ENCODE data around the gene SLC25A19. TPM values are rescaled to one million over a fixed set of nuclear protein-coding genes. Genes with fewer than 3 reads are reported as not detected.
"Not testable (repeated sequence)": the region's sequence is repeated elsewhere in the genome, so short reads cannot be mapped to it uniquely, and the experiment has no call there.

Gene SLC25A19
- total RNA-seq, 1 donor from 2014 or later = 10.5 TPM

DNA sequence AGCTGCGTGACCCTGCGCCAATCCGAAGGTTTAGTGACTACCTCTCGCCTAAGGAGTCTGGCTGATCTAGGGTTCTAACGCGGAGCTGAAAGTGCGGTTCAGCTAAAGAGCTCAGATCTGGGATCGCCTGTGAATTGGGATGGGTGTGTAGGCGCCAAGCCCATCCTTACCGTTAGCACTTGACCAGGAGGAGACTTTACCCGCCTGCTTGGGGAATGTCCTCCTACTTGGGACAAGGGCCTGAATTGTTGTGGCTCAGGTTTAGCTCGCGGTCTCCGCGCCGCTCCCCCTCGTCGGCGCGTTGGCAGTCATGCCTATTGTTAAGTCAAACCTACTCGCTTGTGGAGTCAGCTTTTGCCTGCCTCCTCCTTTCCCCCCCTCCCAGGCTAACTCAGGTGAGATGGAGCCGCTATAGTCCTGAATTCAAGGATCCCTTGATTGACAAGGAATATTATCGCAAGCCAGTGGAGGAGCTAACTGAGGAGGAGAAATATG lies 27.1 kb downstream of the SLC25A19 start:
- H3K4me3 ChIP-seq (ENCODE audit: low read depth, low read length) = peak overlapping the region; percentile 99
- no peak for DNase-seq (ENCODE audit: low read depth)
- TF ChIP-seq, protein P1, sequence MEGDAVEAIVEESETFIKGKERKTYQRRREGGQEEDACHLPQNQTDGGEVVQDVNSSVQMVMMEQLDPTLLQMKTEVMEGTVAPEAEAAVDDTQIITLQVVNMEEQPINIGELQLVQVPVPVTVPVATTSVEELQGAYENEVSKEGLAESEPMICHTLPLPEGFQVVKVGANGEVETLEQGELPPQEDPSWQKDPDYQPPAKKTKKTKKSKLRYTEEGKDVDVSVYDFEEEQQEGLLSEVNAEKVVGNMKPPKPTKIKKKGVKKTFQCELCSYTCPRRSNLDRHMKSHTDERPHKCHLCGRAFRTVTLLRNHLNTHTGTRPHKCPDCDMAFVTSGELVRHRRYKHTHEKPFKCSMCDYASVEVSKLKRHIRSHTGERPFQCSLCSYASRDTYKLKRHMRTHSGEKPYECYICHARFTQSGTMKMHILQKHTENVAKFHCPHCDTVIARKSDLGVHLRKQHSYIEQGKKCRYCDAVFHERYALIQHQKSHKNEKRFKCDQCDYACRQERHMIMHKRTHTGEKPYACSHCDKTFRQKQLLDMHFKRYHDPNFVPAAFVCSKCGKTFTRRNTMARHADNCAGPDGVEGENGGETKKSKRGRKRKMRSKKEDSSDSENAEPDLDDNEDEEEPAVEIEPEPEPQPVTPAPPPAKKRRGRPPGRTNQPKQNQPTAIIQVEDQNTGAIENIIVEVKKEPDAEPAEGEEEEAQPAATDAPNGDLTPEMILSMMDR (conservative IDR thresholded peaks at IDR 0.05; ENCODE audit: low read depth, low read length) = no peak

DNA sequence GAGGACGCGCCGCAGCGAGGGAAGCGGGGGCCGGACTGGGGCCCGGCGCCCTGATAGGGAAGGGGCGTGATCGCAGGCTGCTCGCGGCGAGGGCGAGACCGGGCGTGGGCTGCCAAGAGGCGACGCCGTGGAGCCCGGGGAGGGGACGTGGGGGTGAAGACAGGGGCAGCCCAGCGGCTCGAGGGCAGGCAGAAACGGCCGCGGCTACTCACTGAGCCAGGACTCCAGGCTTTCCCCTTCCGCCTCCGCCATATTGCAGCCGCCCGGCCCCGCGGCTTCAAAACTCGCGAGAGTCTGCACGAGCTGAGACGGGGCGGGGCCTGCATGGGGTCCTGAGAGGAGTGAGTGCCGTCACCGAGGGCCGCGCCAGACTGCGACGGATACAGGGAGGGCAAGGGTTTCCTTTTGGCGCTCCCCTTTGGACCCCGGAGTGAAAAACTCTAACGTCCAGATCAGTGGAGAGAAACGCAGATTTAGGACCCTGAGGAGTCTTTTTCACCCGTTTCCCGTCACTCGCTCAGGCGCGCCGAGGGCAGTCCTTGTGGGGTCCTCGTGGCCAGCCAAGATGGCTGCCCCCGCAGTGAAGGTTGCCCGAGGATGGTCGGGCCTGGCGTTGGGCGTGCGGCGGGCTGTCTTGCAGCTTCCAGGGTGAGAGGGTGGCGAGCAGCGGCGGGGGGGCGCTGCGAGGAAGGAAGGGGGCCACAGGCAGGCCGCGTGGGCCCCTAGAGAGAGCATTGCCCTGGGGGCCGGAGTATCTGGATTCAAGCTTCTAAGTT lies 27.7 kb downstream of the SLC25A19 start, which contains the start of the genes GGA3 and MRPS7:
Gene GGA3, minus strand, starts transcription at position 271 of the 776 bp plus-strand sequence. Its CDS starts 19 bp downstream, at position 252.
Gene MRPS7, plus strand, starts transcription at position 544 of the 776 bp plus-strand sequence. Its CDS starts 22 bp downstream, at position 566.
- H3K4me3 ChIP-seq (ENCODE audit: low read depth, low read length) = peak within 1 kb of the TSS; percentile 99
- no peak for DNase-seq (ENCODE audit: low read depth)
- TF ChIP-seq, protein P1 (conservative IDR thresholded peaks at IDR 0.05; ENCODE audit: low read depth, low read length) = no peak

DNA sequence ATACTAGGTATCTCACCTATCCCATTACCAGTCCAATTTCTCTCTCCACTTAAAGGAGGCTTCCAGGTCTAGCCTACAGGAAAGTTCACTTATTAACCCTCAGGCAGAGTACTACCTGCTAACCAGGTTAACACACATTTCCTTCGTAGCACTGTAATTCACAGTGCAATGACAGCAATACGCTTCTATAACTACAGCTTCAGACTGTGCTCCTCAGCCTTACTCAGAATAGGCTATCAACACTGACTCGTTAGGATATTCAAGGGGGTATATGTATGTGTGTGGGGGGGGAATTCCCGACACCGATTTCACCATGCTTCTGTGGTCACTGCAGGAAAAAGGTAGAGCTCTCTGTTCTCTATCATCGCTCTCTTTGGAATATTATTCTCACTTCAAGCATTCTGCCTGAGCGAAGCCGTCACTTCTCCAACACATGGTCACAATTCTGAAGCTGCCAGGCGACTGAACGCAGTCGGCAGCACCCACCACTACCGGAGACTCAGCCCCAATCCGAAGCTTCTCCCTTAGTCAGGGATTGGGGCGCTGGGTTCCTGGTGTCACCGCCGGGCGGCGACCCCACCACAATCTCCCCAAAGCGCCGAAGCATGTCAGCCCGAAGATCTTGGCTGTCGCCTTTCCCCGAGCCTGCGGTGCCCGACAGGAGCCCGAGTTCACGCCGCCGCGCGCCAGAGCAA lies 28.4 kb downstream of the SLC25A19 start:
- TF ChIP-seq, protein P1 (conservative IDR thresholded peaks at IDR 0.05; ENCODE audit: low read depth, low read length) = no peak
- DNase-seq (ENCODE audit: low read depth) = no peak
- H3K4me3 ChIP-seq (ENCODE audit: low read depth, low read length) = peak overlapping the region; percentile 99

DNA sequence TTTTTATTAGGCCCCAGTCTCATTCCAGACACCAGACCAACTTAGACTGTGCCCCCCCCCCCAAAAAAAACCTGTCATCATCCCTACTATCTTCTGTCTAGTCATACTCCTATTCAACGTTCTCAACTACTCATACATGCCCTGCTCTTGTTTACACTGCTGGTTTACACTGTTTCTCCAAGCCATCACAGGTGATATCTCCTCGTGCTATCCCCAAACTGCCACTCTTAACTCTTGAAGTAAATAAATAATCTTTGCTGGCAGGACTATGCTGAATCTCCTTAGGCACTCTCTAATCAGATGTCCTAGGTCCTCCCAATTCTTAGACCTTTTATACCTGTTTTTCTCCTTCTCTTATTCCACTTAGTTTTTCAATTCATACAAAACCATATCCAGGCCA lies 32.0 kb downstream of the SLC25A19 start:
- H3K4me3 ChIP-seq (ENCODE audit: low read depth, low read length); DNase-seq (ENCODE audit: low read depth): not testable (repeated sequence)

DNA sequence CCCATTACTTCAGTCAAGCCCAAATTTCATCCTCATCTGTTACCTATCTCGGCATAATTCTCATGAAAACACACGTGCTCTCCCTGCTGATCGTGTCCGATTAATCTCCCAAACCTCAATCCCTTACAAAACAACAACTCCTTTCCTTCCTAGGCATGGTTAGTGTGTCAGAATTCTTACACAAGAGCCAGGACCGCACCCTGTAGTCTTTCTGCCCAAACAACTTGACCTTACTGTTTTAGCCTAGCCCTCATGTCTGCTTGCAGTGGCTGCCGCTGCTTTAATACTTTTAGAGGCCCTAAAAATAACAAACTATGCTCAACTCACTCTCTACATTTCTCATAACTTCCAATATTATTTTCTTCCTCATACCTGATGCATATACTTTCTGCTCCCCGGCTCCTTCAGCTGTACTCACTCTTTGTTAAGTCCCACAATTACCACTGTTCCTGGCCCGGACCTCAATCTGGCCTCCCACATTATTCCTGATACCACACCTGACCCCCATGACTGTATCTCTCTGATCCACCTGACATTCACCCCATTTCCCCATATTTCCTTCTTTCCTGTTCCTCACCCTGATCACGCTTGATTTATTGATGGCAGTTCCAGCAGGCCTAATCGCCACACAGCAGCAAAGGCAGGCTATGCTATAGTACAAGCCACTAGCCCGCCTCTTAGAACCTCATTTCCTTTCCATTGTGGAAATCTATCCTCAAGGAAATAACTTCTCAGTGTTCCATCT lies 33.1 kb downstream of the SLC25A19 start:
- H3K4me3 ChIP-seq (ENCODE audit: low read depth, low read length); DNase-seq (ENCODE audit: low read depth): not testable (repeated sequence)

DNA sequence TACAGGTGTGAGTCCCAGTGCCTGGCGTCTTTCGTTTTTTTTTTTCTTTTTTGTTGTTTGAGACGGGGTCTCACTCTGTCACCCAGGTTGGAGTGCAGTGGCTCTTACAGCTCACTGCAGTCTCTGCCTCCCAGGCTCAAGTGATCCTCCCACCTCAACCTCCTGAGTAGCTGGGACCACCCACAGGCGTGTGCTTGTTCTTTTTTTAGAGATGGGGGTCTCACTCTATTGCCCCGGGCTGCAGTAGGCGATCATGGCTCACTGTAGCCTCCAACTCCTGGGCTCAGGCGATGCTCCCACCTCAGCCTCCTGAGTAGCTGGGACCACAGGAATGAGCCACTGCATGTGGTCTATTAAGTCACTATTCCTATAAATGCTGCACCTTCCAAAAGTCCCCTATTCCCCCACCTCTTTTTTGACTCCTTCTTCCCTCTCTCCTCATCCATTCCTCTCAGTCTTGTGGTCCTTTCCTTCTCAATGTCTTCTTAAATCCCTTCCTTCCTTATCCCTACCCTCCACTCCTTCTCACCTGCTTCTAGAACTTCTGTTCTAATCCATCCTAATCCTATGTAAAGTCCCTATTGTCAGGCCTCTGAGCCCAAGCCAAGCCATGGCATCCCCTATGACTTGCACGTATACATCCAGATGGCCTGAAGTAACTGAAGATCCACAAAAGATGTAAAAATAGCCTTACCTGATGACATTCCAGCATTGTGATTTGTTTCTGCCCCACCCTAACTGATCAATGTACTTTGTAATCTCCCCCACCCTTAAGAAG lies 37.0 kb downstream of the SLC25A19 start:
- no peak for DNase-seq (ENCODE audit: low read depth)
- TF ChIP-seq, protein P1 (conservative IDR thresholded peaks at IDR 0.05; ENCODE audit: low read depth, low read length) = no peak
- H3K4me3 ChIP-seq (ENCODE audit: low read depth, low read length) = no peak overlapping the region

DNA sequence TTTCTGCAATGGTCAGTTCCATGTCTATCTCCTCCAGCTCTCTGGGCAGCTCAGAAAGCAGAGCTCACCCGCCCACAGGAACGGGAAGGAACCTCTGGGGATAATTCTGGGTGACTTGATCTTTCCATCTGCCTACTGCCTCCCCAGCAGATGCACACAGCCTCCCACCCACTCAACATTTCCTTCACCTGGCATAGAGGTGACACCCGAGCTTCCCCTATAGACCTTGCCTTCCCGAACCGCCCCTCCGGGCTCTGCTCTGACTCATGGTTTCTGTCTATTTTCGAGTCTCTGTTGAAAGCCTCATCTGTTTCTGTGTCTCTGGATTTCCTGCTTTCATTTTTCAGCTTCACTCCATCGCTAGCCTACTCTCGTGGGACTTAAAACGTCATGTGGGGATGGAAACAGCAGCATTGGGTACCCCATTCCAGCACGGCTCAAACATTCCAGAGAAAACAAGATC lies 39.2 kb downstream of the SLC25A19 start:
- no peak overlapping the region for H3K4me3 ChIP-seq (ENCODE audit: low read depth, low read length)
- TF ChIP-seq, protein P1 (conservative IDR thresholded peaks at IDR 0.05; ENCODE audit: low read depth, low read length) = no peak
- no peak for DNase-seq (ENCODE audit: low read depth)
